Measurements from ENCODE around the gene TNFAIP6.
"Not testable (repeated sequence)": the region's sequence is repeated elsewhere in the genome, so short reads cannot be mapped to it uniquely, and the experiment has no call there.

The TNFAIP6 gene, protein sequence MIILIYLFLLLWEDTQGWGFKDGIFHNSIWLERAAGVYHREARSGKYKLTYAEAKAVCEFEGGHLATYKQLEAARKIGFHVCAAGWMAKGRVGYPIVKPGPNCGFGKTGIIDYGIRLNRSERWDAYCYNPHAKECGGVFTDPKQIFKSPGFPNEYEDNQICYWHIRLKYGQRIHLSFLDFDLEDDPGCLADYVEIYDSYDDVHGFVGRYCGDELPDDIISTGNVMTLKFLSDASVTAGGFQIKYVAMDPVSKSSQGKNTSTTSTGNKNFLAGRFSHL
- total RNA-seq: 0 reads per million in 2 experiments

DNA sequence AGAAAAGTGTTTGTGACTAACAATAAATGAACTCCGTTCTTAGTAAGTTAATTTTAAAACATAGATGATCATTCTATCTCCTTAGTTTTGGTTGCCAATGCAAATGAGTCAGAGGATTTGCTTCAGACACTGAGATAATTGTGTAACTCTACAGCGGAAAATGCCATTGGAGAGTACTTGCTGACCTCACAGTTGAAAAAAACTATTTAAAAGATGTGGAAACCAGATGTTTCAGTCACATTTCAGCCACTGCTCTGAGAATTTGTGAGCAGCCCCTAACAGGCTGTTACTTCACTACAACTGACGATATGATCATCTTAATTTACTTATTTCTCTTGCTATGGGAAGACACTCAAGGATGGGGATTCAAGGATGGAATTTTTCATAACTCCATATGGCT lies at the start of gene TNFAIP6:
TSS of gene TNFAIP6 (plus strand) at position 234 of the 400 bp plus-strand sequence. CDS start at position 309, 75 bp downstream.
- no peak for DNase-seq (ENCODE audit: low read depth)

DNA sequence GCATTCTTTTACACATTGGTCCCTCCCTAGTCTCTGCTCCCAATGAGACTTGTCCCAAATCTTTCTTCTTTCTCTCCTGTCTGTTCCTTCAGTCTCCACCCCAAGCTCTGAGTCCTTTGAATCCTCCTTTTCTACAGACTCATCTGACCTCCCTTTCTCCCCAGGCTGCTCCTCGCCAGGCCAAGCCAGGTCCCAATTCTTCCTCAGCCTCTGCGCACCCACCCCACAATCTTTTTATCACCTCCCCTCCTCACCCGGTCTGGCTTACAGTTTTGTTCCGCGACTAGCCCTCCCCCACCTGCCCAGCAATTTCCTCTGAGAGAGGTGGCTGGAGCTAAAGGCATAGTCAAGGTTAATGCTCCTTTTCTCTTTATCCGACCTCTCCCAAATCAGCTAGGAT lies 47.1 kb upstream of the TNFAIP6 start:
- not testable (repeated sequence) for DNase-seq (ENCODE audit: low read depth)

DNA sequence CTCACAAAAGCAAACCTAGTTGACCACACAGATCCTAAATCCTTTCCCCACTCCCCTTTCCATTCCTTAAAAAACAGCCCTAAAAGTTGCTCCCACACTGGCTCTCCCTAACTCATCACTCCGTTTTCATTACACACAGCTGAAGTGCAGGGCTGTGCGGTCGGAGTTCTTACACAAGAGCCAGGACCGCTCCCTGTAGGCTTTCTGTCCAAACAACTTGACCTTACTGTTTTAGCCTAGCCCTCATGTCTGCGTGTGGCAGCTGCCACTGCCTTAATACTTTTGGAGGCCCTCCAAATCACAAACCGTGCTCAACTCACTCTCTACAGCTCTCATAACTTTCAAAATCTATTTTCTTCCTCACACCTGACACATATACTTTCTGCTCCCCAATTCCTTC lies 45.0 kb upstream of the TNFAIP6 start:
- DNase-seq (ENCODE audit: low read depth): not testable (repeated sequence)

DNA sequence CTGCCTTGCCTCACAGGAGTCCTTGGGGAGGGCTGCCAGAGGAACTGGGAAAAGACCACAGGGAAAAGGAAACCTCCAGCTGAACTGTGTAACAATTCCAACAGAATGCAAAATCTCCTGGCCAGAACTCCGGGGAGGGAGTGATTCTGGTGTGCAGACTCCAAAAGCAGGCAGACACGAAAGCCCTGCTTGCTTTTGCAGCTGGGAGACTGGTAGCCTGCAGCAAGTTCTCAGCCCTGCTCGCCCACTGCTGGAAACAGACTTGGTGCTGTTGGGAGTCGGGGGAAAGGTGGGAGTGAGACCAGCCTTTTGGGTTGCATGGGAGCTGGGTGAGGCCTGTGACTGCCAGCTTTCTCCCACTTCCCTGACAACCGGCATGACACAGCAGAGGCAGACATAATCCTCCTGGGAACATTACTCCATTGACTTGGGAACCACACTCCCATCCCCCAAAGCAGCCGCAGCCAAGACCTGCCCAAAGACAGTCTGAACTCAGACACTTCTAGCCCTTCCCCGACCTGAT lies 42.0 kb upstream of the TNFAIP6 start:
- no peak for DNase-seq (ENCODE audit: low read depth)

DNA sequence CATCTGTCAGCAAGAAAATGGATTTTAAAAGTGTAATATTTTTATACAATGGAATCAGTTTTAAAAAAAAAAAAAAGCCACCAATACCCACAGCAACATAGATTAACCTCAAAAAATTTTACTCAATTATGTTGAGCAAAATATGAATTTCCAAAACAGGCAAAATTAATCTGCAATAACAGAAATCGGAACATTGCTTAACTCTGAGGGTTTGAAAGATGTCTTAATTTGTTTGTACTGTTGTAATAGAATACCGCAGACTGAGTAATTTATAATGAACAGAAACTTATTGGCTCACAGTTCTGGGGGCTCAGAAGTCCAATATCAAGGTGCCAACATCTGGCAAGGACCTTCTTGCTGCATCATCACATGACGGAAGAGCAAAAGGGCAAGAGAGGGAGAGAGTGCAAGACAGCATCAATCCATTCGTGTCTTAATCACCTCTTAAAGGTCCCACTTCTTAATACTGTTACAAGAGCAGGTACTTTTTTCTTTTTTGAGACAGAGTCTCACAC lies 31.8 kb upstream of the TNFAIP6 start:
- DNase-seq (ENCODE audit: low read depth): no peak

DNA sequence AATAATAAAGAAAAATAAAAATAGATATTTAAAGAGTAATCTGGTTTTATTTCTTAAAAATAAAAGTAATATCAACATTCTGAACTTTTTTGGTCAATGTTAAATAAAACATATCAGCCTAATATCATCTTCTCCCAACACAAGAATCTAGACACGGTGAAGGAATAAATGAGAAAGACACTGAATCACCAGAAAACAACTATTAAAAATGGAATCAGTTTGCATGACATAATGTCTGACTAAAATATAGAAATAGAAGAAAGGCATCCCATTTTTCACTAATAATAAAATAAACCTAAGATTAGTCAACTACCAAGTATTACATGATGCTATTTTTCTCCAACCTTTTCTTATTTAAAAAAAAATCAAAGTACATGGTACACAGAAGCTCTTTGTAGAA lies 30.8 kb upstream of the TNFAIP6 start:
- DNase-seq (ENCODE audit: low read depth): no peak

DNA sequence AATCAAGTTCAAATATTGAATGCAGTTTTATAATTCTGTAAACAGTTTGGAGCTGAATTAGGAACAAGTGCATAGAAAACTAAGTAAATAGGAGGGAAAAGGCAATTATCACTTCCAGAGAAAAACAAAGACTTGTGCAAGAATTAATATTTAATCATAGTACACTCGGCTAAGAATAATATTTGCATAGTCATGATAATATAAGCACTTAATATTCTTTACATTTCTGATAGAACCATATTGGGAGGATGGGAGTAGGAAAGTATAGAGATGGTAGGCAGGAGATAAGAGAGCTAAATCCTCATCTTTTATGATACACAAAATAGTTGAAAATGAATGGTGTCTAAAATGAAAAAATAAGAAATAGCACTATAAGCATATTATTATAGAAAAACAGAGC lies 27.4 kb upstream of the TNFAIP6 start:
- DNase-seq (ENCODE audit: low read depth): no peak

DNA sequence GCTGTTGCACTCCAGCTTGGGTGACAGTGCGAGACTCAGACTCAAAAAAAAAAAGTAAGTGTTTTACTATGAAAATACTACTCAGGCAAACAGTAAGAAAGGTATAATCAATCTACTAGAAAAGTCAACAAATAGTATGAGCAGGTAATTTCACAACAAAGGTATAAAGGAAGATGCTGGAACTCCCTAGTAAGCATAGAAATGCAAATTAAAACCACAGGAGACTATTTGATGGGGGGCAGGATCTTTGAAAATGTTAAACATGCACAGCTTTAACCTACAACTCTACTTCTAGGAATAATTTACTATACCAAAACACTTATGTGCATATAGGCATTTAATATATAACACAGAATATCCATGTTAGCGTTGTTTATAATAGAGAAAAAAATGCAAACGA lies 24.3 kb upstream of the TNFAIP6 start:
- no peak for DNase-seq (ENCODE audit: low read depth)

DNA sequence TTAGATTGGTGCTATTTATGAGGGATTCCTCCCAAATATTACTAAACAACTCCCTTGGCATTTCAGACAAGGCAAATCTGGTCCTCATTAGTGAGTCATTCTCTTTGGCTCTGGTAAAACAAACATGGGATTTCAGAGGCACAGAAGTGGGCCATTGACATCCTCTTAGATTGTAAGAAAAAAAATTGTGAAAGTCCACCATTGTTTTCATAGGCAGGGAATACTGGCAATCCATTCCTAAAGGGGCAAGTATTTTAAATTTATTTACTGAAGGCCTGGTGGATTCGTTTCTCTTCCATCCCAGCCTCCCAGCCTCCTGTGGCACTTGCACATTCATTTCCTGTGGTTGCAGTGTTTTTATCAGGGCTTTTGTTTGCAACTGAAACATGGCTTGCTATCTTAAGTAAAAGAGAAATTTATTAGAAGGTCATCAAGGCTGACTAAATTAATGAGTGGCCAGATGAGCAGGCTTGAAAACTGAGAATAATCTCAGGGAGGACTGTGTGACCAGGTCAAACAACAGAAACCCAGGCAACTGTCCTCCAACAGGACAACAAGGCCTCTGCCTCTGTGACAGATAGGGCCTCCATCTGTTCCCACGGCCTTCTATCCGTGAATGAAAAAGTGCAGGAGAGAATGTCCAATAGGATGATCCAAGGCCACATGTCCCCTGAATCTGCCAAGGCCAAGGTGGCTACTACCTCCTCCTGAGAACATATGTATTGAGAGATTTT lies 23.1 kb upstream of the TNFAIP6 start:
- DNase-seq (ENCODE audit: low read depth): no peak

DNA sequence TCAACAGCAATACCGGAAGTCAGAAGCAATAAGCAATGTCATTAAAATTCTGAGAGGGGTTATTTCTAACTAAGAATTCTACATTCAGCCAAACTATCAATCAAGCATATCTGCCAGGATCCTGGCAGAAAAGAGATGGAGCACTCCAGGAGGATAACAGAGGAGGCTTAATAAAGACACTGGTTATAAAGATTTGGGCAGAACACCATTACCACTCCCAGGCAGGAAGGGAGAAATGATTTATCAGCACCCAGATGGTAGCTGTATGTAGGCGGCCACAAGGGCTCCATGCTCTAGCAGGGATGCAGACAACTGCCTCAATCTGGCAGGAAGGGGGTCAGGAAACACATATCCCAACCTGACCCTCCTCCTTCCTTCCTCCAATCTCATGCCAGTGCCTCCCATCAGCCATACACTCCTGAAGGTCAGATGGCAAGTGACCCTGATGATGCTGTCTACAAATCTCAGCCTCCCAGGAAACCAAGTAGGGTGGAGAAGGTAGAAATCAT lies 20.5 kb upstream of the TNFAIP6 start:
- DNase-seq (ENCODE audit: low read depth): no peak

DNA sequence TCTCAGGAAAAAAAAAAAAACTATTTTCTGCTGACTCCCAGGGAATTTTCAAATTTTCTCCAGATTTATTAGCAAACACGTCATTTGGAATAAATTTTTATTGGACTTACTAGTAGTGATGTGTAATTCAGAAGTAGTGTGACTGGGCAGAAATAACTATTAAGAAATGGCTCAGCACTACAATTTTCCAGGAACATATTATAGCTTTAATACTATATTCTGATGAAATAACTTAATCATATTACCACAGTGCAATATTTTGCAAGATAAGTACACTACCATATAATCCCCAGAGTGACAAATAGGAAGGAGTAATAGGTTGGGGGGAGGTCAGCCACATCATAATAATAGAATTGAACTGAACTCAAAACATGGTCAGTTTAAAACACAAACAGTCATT lies 19.7 kb upstream of the TNFAIP6 start:
- DNase-seq (ENCODE audit: low read depth): no peak

DNA sequence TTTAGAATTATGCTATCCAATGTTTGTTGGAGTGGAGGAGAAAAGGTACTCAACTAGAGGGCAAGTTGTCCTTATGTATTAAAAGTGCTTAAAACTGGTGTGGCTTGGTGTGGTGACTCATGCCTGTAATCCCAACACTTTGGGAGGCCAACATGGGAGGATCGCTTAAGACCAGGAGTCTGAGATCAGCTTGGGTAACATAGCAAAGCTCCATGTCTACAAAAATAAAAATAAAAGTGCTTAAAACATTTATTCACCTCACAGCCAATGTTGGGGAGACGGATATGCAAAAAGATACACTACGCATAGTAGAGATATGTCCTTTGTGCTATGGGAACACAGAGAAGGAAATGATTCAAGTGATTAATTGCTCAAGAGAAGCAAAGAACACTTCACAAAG lies 19.3 kb upstream of the TNFAIP6 start:
- DNase-seq (ENCODE audit: low read depth): no peak

DNA sequence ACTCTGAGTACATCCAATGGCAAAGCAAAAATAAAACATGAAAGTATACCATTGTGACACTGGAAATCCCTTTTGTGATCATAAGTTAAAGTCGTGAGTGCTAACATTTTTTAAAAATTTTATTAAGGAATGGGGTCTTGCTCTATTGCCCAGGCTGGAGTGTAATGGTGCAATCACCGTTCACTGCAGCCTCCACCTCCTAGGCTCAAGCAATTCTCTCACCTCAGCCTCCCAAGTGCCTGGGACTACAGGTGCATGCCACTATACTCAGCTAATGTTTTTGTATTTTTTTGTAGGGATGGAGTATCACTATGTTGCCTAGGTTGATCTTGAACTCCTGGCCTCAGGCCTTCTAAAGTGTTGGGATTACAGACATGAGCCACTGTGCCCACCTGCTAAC lies 14.3 kb upstream of the TNFAIP6 start:
- DNase-seq (ENCODE audit: low read depth): no peak

DNA sequence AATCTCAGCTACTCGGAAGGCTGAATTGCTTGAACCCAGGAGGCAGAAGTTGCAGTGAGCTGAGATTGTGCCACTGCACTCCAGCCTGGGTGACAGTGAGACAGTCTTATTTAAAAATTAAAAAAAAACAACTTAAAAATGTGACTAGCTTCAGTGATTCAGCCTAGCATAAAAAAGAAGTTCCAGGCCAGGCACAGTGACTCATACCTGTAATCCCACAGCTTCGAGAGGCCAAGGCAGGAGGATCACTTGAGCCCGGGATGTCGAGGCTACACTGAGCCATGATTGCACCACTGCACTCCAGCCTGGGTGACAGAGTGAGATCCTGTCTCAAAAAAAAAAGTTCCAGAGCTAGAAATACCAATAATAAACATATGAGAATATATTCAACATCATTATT lies 13.2 kb upstream of the TNFAIP6 start:
- DNase-seq (ENCODE audit: low read depth): not testable (repeated sequence)

DNA sequence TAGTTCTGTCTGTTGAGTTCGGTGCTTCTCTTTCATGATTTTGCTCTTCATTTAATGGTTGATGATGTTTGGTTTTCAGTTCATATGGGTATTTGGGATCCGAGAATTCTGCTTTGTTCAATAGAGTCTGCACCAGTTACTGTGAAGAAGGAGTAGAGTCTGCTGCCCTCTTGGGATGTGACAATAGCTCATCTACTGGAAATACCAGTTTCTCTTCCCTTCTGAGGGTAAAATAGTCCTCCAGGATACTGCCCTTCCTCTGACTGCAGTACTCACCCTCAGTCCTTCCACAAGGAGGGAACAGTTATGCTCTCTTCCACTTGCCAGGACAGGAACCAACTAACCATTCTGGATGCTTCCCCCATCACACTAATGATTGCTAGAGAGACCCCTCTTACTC lies 12.5 kb upstream of the TNFAIP6 start:
- DNase-seq (ENCODE audit: low read depth): no peak

DNA sequence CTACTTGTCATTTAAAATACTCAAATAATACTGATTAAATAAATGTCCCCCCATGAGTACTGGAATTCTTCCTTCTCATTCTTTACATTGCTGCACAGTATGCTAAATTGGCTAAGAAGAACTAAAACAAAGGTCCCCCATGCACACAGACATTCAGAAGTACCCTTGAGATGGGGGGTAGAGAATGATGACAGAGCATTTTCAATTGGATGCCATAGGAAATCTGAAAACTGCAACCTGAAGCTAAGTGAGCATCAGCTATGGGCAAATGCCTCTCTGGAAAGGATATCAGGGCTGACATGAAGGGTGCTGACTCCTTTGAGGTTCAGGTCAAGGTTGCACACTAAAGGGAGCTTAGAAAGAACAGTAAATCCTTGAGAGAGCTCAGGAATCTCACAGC lies 10.1 kb upstream of the TNFAIP6 start:
- DNase-seq (ENCODE audit: low read depth): no peak

DNA sequence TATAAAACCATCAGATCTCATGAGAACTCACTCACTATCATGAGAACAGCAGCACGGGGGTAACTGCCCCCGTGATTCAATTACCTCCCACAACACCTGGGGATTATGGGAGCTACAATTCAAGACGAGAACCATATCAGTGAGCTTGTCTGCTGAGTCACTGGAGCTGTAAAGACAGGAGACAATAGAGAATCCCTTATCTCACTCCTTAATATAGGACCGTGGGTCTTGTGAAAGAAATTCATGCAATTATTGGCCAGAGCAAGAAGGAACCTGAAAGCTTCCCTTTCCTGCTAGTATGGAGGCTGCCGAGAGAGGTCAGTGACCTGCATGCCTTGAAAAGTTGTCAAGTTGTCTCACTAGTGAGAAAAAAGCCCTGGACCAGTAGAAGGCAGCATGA lies 9.5 kb upstream of the TNFAIP6 start:
- no peak for DNase-seq (ENCODE audit: low read depth)

DNA sequence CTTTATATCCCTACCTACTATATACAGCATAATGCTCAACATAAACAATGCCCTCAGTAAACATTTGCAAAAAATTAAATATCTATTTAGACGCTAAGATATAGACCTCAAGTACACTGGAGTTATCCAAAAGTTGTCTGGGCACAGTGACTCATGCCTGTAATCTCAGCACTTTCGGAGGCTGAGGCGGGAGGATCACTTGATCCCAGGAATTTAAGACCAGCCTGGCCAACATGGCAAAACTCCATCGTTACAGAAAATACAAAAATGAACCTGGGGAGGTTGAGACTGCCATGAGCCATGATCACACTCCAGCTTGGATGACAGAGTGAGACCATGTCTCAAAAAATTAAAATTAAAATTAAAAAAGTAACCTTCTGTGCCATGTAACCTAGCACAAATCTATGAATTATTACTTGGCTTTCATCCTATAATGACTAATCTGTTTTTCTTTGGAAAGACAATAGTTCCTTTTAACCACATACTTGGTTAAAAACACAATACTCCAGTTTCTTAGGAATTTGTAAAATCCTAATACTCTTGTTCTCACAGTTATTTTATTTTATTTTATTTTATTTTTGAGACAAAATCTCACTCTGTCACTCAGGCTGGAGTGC lies 6.7 kb upstream of the TNFAIP6 start:
- no peak for DNase-seq (ENCODE audit: low read depth)

DNA sequence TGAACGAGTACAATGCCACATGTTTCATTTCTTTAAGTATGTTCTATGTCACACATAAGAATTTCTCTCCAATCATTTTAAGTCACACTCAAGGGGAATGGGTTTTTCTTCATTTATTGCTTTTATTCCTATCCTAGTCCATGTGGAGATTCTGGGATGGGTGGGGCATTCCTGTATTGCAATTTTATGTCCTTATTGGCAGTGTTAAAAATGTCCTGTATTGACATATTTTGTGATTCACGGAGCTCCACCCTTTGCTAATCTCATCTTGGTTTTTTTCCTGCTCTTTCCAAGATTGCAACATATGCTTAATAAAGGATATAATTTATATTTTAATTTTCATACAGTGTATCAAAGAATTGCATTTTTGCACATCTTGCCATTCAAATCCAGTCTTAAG lies 3.4 kb upstream of the TNFAIP6 start:
- no peak for DNase-seq (ENCODE audit: low read depth)

DNA sequence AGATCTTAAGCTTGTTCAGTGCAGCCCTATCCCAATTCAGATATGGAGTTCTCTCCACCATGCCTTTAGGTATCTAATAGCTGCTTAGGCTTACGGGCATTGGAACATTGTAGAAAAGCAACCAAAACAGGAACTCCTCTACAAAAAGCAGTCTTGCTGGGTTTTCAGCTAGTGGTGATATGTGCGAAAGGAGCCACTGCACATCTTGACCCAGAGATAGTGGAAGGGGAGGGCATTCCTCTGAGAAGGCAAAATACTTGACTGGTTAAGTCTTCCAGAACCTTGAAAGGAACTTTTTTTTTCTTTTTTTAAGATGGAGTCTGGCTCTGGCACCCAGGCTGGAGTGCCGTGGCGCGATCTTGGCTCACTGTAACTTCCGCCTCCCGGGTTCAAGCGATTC lies 2.6 kb upstream of the TNFAIP6 start:
- DNase-seq (ENCODE audit: low read depth): no peak

DNA sequence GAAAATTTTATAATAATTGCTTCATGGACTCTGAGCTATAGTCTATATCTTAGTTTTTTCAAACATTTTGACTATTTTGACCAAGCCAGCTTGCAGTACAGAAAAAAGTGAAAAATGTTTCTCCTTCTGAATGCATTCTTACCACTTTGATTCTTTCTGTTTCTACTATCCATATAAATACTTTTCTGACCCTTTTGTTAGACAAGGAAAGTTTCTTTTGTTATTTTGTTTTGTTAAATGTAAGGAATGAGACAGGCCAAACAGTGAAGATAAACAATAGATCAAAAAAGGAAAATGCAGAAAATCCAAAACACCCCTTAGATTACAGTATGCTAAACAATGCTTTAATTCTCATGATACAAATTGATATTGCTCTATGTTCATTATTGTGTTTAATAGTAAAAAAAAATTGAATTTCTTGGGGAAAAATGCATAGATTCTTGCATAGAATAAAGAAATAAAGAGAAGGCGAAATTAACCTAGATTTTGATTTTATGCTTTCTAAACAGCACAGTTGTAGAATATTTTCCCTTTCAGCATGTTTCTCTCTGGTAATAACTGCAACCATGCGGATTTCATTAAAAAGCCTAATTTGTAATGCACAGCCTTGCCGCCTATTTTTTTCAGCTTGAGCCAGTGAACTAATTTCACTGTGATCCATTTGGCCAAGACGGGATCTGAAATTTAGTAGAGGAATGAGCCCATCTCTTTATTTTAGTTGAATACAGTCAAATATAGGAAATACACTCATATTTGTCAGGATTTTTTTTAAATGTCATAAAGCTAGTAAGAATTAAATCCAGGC lies 976 bp downstream of the TNFAIP6 start:
- DNase-seq (ENCODE audit: low read depth): no peak
